ENCODE data around the gene GALNT7.

Gene GALNT7

GRCh38 chr4:173318240-173318639 is 149.6 kb downstream of the GALNT7 start:
- DNase-seq (ENCODE audit: extremely low spot score) = no peak
- ChIA-PET POLR2A (no interaction called here), CTCF (interaction anchor here (0.8 to 12.0 kb wide), 17 partner anchors 8 to 305 kb away, joined by 3 to 201 read pairs (median 7); no protein-coding TSS in a partner anchor)
- TF ChIP-seq, protein P1, sequence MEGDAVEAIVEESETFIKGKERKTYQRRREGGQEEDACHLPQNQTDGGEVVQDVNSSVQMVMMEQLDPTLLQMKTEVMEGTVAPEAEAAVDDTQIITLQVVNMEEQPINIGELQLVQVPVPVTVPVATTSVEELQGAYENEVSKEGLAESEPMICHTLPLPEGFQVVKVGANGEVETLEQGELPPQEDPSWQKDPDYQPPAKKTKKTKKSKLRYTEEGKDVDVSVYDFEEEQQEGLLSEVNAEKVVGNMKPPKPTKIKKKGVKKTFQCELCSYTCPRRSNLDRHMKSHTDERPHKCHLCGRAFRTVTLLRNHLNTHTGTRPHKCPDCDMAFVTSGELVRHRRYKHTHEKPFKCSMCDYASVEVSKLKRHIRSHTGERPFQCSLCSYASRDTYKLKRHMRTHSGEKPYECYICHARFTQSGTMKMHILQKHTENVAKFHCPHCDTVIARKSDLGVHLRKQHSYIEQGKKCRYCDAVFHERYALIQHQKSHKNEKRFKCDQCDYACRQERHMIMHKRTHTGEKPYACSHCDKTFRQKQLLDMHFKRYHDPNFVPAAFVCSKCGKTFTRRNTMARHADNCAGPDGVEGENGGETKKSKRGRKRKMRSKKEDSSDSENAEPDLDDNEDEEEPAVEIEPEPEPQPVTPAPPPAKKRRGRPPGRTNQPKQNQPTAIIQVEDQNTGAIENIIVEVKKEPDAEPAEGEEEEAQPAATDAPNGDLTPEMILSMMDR (IDR thresholded peaks at IDR 0.05; ENCODE audit: control extremely low read depth, extremely low read depth, low read depth, missing control alignments) = no peak

DNA sequence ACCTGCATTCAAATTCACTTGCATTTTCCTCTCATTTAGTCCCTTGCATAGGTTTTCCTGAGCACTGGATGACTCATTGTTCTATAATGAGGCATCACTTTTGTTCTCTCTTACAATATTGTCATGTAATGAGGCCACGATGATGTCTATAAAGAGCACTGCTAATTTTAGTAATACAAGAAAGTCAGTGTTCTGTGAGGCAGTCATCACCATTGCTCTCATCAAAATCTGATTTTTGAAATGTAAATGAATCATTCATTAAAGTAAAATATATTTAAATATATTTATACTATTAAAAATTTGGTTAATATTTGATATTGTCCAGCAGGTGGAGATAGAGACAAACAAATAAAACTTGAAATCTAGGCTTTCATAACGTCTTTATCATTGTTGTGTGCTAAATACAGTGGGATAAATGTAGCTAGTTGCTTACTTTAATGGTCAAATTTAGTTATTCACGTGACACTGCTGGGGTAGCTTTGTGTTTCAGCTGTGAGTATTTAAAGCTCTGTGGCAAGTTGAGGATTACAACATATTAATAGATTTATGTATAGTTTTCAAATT is 150.1 kb downstream of the GALNT7 start:
- TF ChIP-seq, protein P1 (IDR thresholded peaks at IDR 0.05; ENCODE audit: control extremely low read depth, extremely low read depth, low read depth, missing control alignments) = peak; percentile 9
- CTCF ChIA-PET = interaction anchor here (0.7 to 12.0 kb wide), 29 partner anchors 9 to 306 kb away, joined by 3 to 201 read pairs (median 5); partner anchors contain the start of gene HMGB2
- no peak for DNase-seq (ENCODE audit: extremely low spot score)
- POLR2A ChIA-PET = interaction anchor here (0.8 to 1.0 kb wide), 2 partner anchors 13 to 16 kb away, joined by 3 to 4 read pairs; partner anchors contain the start of gene HMGB2

DNA sequence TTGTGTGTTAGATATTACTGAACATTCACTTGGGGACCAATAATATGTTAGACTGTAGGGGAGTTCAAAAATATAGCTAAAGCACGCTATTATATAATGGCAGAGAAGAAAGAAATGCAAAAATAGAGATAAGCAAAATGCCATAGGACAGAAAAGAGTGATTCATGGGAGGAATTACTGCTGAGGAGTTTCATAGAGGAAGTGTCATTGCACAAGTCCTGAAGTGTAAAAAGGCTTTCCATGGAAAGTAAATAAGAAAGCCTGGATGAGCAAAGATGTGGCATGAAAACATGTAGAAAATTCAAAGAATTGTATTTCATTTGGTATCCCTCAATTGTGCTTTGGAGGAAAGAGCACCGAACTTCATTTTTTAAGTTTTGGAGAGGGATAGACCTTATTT is 151.1 kb downstream of the GALNT7 start:
- TF ChIP-seq, protein P1 (IDR thresholded peaks at IDR 0.05; ENCODE audit: control extremely low read depth, extremely low read depth, low read depth, missing control alignments) = no peak
- POLR2A ChIA-PET = interaction anchor here (0.5 to 1.0 kb wide), 2 partner anchors 15 to 101 kb away, joined by 3 to 4 read pairs; partner anchors contain the start of gene HMGB2
- CTCF ChIA-PET = interaction anchor here (0.8 to 12.0 kb wide), 20 partner anchors 10 to 307 kb away, joined by 3 to 201 read pairs (median 6); partner anchors contain the start of gene HMGB2
- no peak for DNase-seq (ENCODE audit: extremely low spot score)

- ChIA-PET CTCF (interaction anchor here (0.9 to 12.0 kb wide), 3 partner anchors 8 to 91 kb away, joined by 3 to 201 read pairs (median 6); no protein-coding TSS in a partner anchor), POLR2A (interaction anchor here (1.7 kb wide), 1 partner anchor 9 kb away, joined by 5 read pairs; the partner anchor contains the start of gene HMGB2)
- no peak for DNase-seq (ENCODE audit: extremely low spot score)
- TF ChIP-seq, protein P1 (IDR thresholded peaks at IDR 0.05; ENCODE audit: control extremely low read depth, extremely low read depth, low read depth, missing control alignments) = no peak
Observed at GRCh38 chr4:173325007-173325736, 156.6 kb downstream of the GALNT7 start.

GRCh38 chr4:173328236-173328901 is 159.8 kb downstream of the GALNT7 start:
- ChIA-PET POLR2A (no interaction called here), CTCF (interaction anchor here (0.8 to 4.1 kb wide), 6 partner anchors 10 to 93 kb away, joined by 3 to 28 read pairs (median 4); no protein-coding TSS in a partner anchor)

More at GRCh38 chr4:173328236-173328901, 159.8 kb downstream of the GALNT7 start:
- TF ChIP-seq, protein P1 (IDR thresholded peaks at IDR 0.05; ENCODE audit: control extremely low read depth, extremely low read depth, low read depth, missing control alignments) = no peak
- no peak for DNase-seq (ENCODE audit: extremely low spot score)
